Nephron (organoid): ENCODE measurements around the gene MKI67.

ENCODE experiments used
- H3K27ac Mint-ChIP-seq, 3 experiments: 2 replicates each; pipeline ENCODE4 v1.8.0; 2020; ENCODE audit warnings: mixed read lengths in 3 of 3, mild to moderate bottlenecking in 2 of 3, moderate library complexity in 1 of 3
- H3K27me3 Mint-ChIP-seq: 2 replicates; pipeline ENCODE4 v1.8.0; 2021; ENCODE audit warnings: low read depth, mild to moderate bottlenecking, moderate library complexity, mixed read lengths
- H3K36me3 Mint-ChIP-seq: 2 replicates; pipeline ENCODE4 v1.8.0; 2020; ENCODE audit warnings: low read depth, mixed read lengths
- H3K4me1 Mint-ChIP-seq: 2 replicates; pipeline ENCODE4 v1.8.0; 2020; ENCODE audit warnings: mixed read lengths
- H3K4me3 Mint-ChIP-seq, 3 experiments: 2 replicates each; pipeline ENCODE4 v1.8.0; 2020; ENCODE audit warnings: mild to moderate bottlenecking in 3 of 3, mixed read lengths in 3 of 3, moderate library complexity in 2 of 3
- H3K9me3 Mint-ChIP-seq: 2 replicates; pipeline ENCODE4 v1.8.0; 2020; ENCODE audit warnings: mixed read lengths
- CTCF ChIP-seq, 3 experiments: fragments of 200-600 bp; sonication (generic); IDR thresholded peaks; one replicate each; pipeline ENCODE4 v1.5.0; 2021; ENCODE audit warnings: antibody characterized with exemption in 3 of 3; ENCODE audit not compliant: unreplicated experiment in 3 of 3

MKI67 gene

GRCh38 chr10:128099901-128100300, 26.3 kb downstream of the MKI67 start:
- no peak overlapping the region for H3K4me3 Mint-ChIP-seq
- H3K27ac Mint-ChIP-seq, result no peak overlapping the region
- no peaks in the 10 kb centered on the region for H3K9me3 Mint-ChIP-seq
- no peaks in the 10 kb centered on the region for H3K4me1 Mint-ChIP-seq
- no peak for TF ChIP-seq CTCF (IDR thresholded peaks at IDR 0.05; ENCODE audit: unreplicated experiment in 3 of 3)
- H3K36me3 Mint-ChIP-seq, result peaks cover 46% of the 10 kb centered on the region
- H3K27me3 Mint-ChIP-seq, result no peaks in the 10 kb centered on the region

- peaks cover 41% of the 10 kb centered on the region for H3K36me3 Mint-ChIP-seq
- no peak overlapping the region for H3K4me3 Mint-ChIP-seq
- H3K4me1 Mint-ChIP-seq, result no peaks in the 10 kb centered on the region
- no peak overlapping the region for H3K27ac Mint-ChIP-seq
- H3K9me3 Mint-ChIP-seq, result no peaks in the 10 kb centered on the region
- no peaks in the 10 kb centered on the region for H3K27me3 Mint-ChIP-seq
- no peak for TF ChIP-seq CTCF (IDR thresholded peaks at IDR 0.05; ENCODE audit: unreplicated experiment in 3 of 3)
Observed at GRCh38 chr10:128098631-128099030, 27.6 kb downstream of the MKI67 start.

GRCh38 chr10:128097783-128098182, 28.4 kb downstream of the MKI67 start:
- H3K4me3 Mint-ChIP-seq, result no peak overlapping the region

GRCh38 chr10:128096486-128097199, 29.6 kb downstream of the MKI67 start:
- peaks cover 33% of the 10 kb centered on the region for H3K36me3 Mint-ChIP-seq
- no peak overlapping the region for H3K4me3 Mint-ChIP-seq
- no peak overlapping the region for H3K27ac Mint-ChIP-seq
- no peaks in the 10 kb centered on the region for H3K9me3 Mint-ChIP-seq
- no peaks in the 10 kb centered on the region for H3K4me1 Mint-ChIP-seq
- H3K27me3 Mint-ChIP-seq, result no peaks in the 10 kb centered on the region
- TF ChIP-seq CTCF (IDR thresholded peaks at IDR 0.05; ENCODE audit: unreplicated experiment in 3 of 3), result no peak

More at GRCh38 chr10:128097783-128098182, 28.4 kb downstream of the MKI67 start:
- Mint-ChIP-seq H3K27me3 (no peaks in the 10 kb centered on the region), H3K36me3 (peaks cover 33% of the 10 kb centered on the region), H3K9me3 (no peaks in the 10 kb centered on the region), H3K27ac (no peak overlapping the region), H3K4me1 (no peaks in the 10 kb centered on the region)
- TF ChIP-seq CTCF (IDR thresholded peaks at IDR 0.05; ENCODE audit: unreplicated experiment in 3 of 3), result no peak

- no peak overlapping the region for H3K4me3 Mint-ChIP-seq
- H3K9me3 Mint-ChIP-seq, result no peaks in the 10 kb centered on the region
- H3K4me1 Mint-ChIP-seq, result no peaks in the 10 kb centered on the region
- no peak for TF ChIP-seq CTCF (IDR thresholded peaks at IDR 0.05; ENCODE audit: unreplicated experiment in 3 of 3)
- H3K27me3 Mint-ChIP-seq, result no peaks in the 10 kb centered on the region
- peaks cover 28% of the 10 kb centered on the region for H3K36me3 Mint-ChIP-seq
- no peak overlapping the region for H3K27ac Mint-ChIP-seq
Observed at GRCh38 chr10:128095753-128096469, 30.3 kb downstream of the MKI67 start.
